Natural killer cell (primary cell): Measurements from ENCODE around the gene MRPL20. TPM values are rescaled to one million over a fixed set of nuclear protein-coding genes. Genes with fewer than 3 reads are reported as not detected.
"Not testable (repeated sequence)": the region's sequence is repeated elsewhere in the genome, so short reads cannot be mapped to it uniquely, and the experiment has no call there.

Experiments
- ATAC-seq, 3 donors: fragments of 150-1000 bp in 2 of 3; fragments of 200-7000 bp in 1 of 3; cut with Tn5 transposase; 1 replicate in 1 of 3; 2 replicates in 2 of 3; pipeline ENCODE4 v1.10.0; 2021; ENCODE audit warnings: mild to moderate bottlenecking in 2 of 3, moderate library complexity in 2 of 3
- DNase-seq, 2 donors: peaks; one replicate each; pipeline versions ENCODE4 v3.0.0 to v3.0.0-alpha.2; 2013 to 2021; ENCODE audit warnings: mixed read lengths in 1 of 2
- H3K27ac ChIP-seq: one replicate; pipeline ENCODE4 v1.5.1; 2013; ENCODE audit warnings: mild to moderate bottlenecking, low read length
- H3K27me3 ChIP-seq: one replicate; pipeline ENCODE4 v1.6.1; 2013; ENCODE audit warnings: low read length; ENCODE audit not compliant: control insufficient read depth, insufficient read depth
- H3K36me3 ChIP-seq: one replicate; pipeline ENCODE4 v1.6.1; 2013; ENCODE audit warnings: low read length; ENCODE audit not compliant: control insufficient read depth, insufficient read depth
- H3K4me1 ChIP-seq: one replicate; pipeline ENCODE4 v1.6.1; 2013; ENCODE audit warnings: low read length; ENCODE audit not compliant: control insufficient read depth, insufficient read depth
- H3K4me3 ChIP-seq: one replicate; pipeline ENCODE4 v1.5.1; 2013; ENCODE audit warnings: low read length
- H3K9me3 ChIP-seq: one replicate; pipeline ENCODE4 v1.6.1; 2013; ENCODE audit warnings: low read length; ENCODE audit not compliant: control insufficient read depth, insufficient read depth
- H3K27ac Mint-ChIP-seq, 2 donors: one replicate each; pipeline ENCODE4 v1.8.0; 2022; ENCODE audit warnings: mild to moderate bottlenecking in 2 of 2, mixed read lengths in 2 of 2, moderate library complexity in 1 of 2
- H3K27me3 Mint-ChIP-seq, 2 donors: one replicate each; pipeline ENCODE4 v1.8.0; 2022; ENCODE audit warnings: low read depth in 2 of 2, mixed read lengths in 2 of 2
- H3K36me3 Mint-ChIP-seq: one replicate; pipeline ENCODE4 v1.8.0; 2022; ENCODE audit warnings: mixed read lengths
- H3K4me1 Mint-ChIP-seq, 2 donors: one replicate each; pipeline ENCODE4 v1.8.0; 2022; ENCODE audit warnings: mixed read lengths in 2 of 2
- H3K4me3 Mint-ChIP-seq: one replicate; pipeline ENCODE4 v1.8.0; 2022; ENCODE audit warnings: mild to moderate bottlenecking, moderate library complexity, mixed read lengths
- H3K9me3 Mint-ChIP-seq, 2 donors: one replicate each; pipeline ENCODE4 v1.8.0; 2022; ENCODE audit warnings: mixed read lengths in 2 of 2
- CTCF ChIP-seq: fragments of 200-600 bp; IDR thresholded peaks from one replicate; pipeline ENCODE4 v1.8.0; 2022; ENCODE audit warnings: antibody characterized with exemption
- WGBS: methylation state at CpG from one replicate; pipeline ENCODE4 v1.1.7; 2013; ENCODE audit warnings: missing lambda C conversion rate; ENCODE audit not compliant: insufficient coverage; 5-methylcytosine and 5-hydroxymethylcytosine counted together
- intact Hi-C: fragments of 100-400 bp; cut with micrococcal nuclease; formaldehyde crosslinking; loops from one replicate; pipeline ENCODE4 v1.14.2; 2022
- total RNA-seq, 4 donors: library from RNA; stranded (reverse); fragments of 120-200 nt in 1 of 4; gene quantifications; one replicate each; pipeline versions ENCODE4 v1.2.3 to v1.2.4, GENCODE V29; 2013 to 2022

MRPL20 gene
- total RNA-seq, 3 donors from 2014 or later (not counting 1 experiment from before 2014, with no cell fraction given), result 90.9 to 111 (median 92.7) TPM

DNA sequence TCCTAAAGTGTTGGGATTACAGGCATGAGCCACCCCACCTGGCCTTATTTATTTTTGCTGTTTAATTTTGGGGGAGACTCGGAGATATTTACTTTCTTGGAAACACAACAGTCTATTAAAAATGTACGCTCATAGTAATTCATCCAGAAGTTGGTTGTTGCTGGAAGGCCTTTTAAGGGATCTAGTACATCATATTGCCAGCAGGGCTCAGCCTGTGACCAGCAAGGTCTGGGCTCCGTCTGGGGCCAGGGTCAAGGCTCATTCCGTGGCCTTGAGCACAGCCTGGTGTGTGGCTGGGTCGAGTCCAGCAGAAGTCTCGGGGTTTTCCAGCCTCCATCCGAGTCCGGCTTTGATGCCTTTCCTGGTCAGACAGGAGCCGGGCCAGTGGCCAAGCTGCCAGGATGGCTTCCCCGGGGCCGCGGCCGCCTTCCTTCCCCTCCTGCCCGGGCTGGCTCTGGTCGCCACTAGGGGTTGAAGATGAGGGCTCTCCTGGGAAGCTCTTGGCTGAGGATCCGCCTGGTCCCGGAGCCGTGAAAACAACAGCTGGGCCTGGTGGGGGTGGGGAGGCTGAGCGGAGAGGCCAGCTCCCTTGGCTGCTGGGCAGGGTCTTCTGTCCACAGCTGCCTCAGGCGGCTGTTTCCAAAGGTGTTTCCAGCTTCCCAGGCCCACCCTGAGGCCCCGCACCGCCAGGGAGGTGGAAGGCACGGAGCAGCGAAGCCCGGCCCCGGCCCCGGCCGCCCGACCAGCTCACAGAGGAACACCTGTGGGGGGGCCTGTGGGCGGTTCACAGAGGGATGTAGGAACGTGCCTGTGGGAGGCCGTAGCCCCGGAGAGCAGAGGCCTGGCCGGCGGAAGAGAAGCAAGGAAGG lies 23.3 kb upstream of the MRPL20 start:
- H3K4me3 Mint-ChIP-seq, result no peak overlapping the region
- no peak overlapping the region for H3K4me3 ChIP-seq
- peaks cover 16% of the 10 kb centered on the region for H3K27me3 ChIP-seq
- H3K27ac Mint-ChIP-seq, result no peak overlapping the region
- no peak for TF ChIP-seq CTCF
- H3K4me1 ChIP-seq, result peaks cover 12% of the 10 kb centered on the region
- H3K36me3 Mint-ChIP-seq, result no peaks in the 10 kb centered on the region
- H3K27me3 Mint-ChIP-seq, result peaks cover 0 to 15% of the 10 kb centered on the region in 2 donors
- no peak overlapping the region for H3K27ac ChIP-seq
- 78% methylated on average over 34 of the region's 35 CpGs for WGBS
- H3K9me3 Mint-ChIP-seq, result no peaks in the 10 kb centered on the region
- peak in 1 of 2 donors; percentile 2 for DNase-seq
- no peak for ATAC-seq
- intact Hi-C loops, result no loop called here
- H3K4me1 Mint-ChIP-seq, result peaks cover 0 to 4% of the 10 kb centered on the region in 2 donors
- H3K36me3 ChIP-seq, result no peaks in the 10 kb centered on the region
- H3K9me3 ChIP-seq, result no peaks in the 10 kb centered on the region

DNA sequence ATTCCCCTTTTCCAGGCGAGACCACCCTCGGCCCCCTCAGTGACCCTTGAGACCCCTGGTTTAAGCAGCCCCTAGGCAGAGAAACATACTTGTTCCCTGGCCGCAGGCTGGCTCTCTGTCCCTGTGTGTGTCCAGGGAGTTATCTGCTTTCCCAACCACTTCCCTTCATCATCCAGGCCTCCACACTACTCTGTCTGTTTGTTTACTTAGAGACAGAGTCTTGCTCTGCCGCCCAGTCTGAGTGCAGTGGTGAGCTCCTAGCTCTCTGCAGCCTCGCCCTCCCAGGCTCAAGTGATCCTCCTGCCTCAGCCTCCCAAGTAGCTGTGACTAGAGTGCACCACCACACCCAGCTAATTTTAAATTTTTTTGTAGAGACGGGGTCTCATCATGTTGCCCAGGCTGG lies 22.6 kb upstream of the MRPL20 start:
- no peaks in the 10 kb centered on the region for H3K4me1 Mint-ChIP-seq
- Histone ChIP-seq H3K4me3 (no peak overlapping the region), H3K36me3 (no peaks in the 10 kb centered on the region), H3K27me3 (peaks cover 10% of the 10 kb centered on the region), H3K9me3 (no peaks in the 10 kb centered on the region), H3K4me1 (peaks cover 8% of the 10 kb centered on the region), H3K27ac (no peak overlapping the region)
- no peak overlapping the region for H3K4me3 Mint-ChIP-seq
- H3K27me3 Mint-ChIP-seq, result peaks cover 5 to 14% of the 10 kb centered on the region in 2 donors
- H3K27ac Mint-ChIP-seq, result no peak overlapping the region
- TF ChIP-seq CTCF, result no peak
- ATAC-seq (no peak), DNase-seq (peak in 1 of 2 donors; percentile 5)
- intact Hi-C loops, result no loop called here
- no peaks in the 10 kb centered on the region for H3K9me3 Mint-ChIP-seq
- WGBS, result 85% methylated on average over 6 of the region's 6 CpGs
- no peaks in the 10 kb centered on the region for H3K36me3 Mint-ChIP-seq

- H3K4me1 Mint-ChIP-seq, intact Hi-C loops, H3K36me3 Mint-ChIP-seq, H3K27me3 ChIP-seq, H3K36me3 ChIP-seq, H3K27ac ChIP-seq, H3K4me3 ChIP-seq, H3K9me3 Mint-ChIP-seq, H3K4me1 ChIP-seq, H3K9me3 ChIP-seq, ATAC-seq, DNase-seq, H3K4me3 Mint-ChIP-seq, H3K27ac Mint-ChIP-seq: not testable (repeated sequence)
- peaks cover 7 to 14% of the 10 kb centered on the region in 2 donors for H3K27me3 Mint-ChIP-seq
- WGBS, result 100% methylated on average over 3 of the region's 6 CpGs
Observed at GRCh38 chr1:1428967-1429366, 21.9 kb upstream of the MRPL20 start.

DNA sequence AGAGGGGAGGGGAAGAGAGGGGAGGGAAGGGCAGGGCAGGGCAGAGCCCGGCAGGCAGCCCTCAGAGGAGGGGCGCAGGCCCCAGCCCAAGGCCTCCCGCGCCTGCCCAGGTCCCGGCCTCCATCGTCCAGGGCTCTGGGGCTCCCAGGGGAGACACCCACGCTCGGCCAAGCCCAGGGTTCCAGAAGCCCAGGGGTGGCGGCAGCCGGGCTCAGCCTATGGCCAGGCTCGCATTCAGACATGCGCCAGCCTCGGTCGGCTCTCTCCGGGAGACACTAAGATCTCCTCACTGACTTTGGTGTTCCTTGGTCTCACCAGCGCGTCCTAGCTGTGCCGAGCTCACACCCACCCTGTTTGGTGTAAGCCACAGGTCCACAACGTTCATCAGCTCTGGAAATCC lies 21.1 kb upstream of the MRPL20 start:
- Mint-ChIP-seq H3K27ac (no peak overlapping the region), H3K36me3 (no peaks in the 10 kb centered on the region), H3K9me3 (no peaks in the 10 kb centered on the region), H3K27me3 (peaks cover 7 to 15% of the 10 kb centered on the region in 2 donors), H3K4me3 (peak overlapping the region; percentile 56), H3K4me1 (no peaks in the 10 kb centered on the region)
- TF ChIP-seq CTCF, result no peak
- 85% methylated on average over 19 of the region's 19 CpGs for WGBS
- Histone ChIP-seq H3K9me3 (no peaks in the 10 kb centered on the region), H3K27me3 (peaks cover 2% of the 10 kb centered on the region), H3K36me3 (no peaks in the 10 kb centered on the region), H3K27ac (no peak overlapping the region), H3K4me3 (no peak overlapping the region), H3K4me1 (no peaks in the 10 kb centered on the region)
- ATAC-seq, result no peak
- no peak for DNase-seq
- intact Hi-C loops, result no loop called here
